Parathyroid adenoma (tissue), 2 donors: Measurements from ENCODE around the gene SLC35E1.

Source experiments
- H2AFZ ChIP-seq: fragments of 300-600 bp; sonication (generic); one replicate; pipeline ENCODE4 v1.7.0; 2017; ENCODE audit warnings: antibody characterized with exemption, mild to moderate bottlenecking
- H3K27ac ChIP-seq: fragments of 300-600 bp; sonication (generic); one replicate; pipeline ENCODE4 v1.7.0; 2017
- H3K27me3 ChIP-seq: fragments of 300-600 bp; sonication (generic); one replicate; pipeline ENCODE4 v1.7.0; 2017; ENCODE audit warnings: low read length; ENCODE audit not compliant: control insufficient read depth, insufficient read depth
- H3K36me3 ChIP-seq: fragments of 300-600 bp; sonication (generic); one replicate; pipeline ENCODE4 v1.7.0; 2017; ENCODE audit warnings: low read length; ENCODE audit not compliant: control insufficient read depth, insufficient read depth
- H3K4me1 ChIP-seq: fragments of 300-600 bp; sonication (generic); one replicate; pipeline ENCODE4 v1.7.0; 2017; ENCODE audit warnings: control low read depth
- H3K4me2 ChIP-seq: fragments of 300-600 bp; sonication (generic); one replicate; pipeline ENCODE4 v1.7.0; 2017; ENCODE audit warnings: low read length
- H3K4me3 ChIP-seq: fragments of 300-600 bp; sonication (generic); one replicate; pipeline ENCODE4 v1.7.0; 2017; ENCODE audit warnings: low read depth, low read length
- H3K79me2 ChIP-seq: fragments of 300-600 bp; sonication (generic); one replicate; pipeline ENCODE4 v1.7.0; 2017; ENCODE audit warnings: control low read depth
- H3K9ac ChIP-seq: fragments of 300-600 bp; sonication (generic); one replicate; pipeline ENCODE4 v1.7.0; 2017; ENCODE audit warnings: mild to moderate bottlenecking
- H3K9me3 ChIP-seq: fragments of 300-600 bp; sonication (generic); one replicate; pipeline ENCODE4 v1.7.0; 2017; ENCODE audit warnings: low read length; ENCODE audit not compliant: control insufficient read depth
- TF ChIP-seq, protein P1 (sequence below): fragments of 300-600 bp; sonication (generic); IDR thresholded peaks from one replicate; pipeline ENCODE4 v1.7.0; 2017; ENCODE audit warnings: antibody characterized with exemption, mild to moderate bottlenecking
- donor health status: primary hyperparathyroidism.

SLC35E1 gene

GRCh38 chr19:16586991-16587832, 15.0 kb upstream of the SLC35E1 start:
- H3K9me3 ChIP-seq = no peaks in the 10 kb centered on the region
- no peak overlapping the region for H3K4me3 ChIP-seq
- H3K36me3 ChIP-seq = no peaks in the 10 kb centered on the region
- no peak overlapping the region for H3K9ac ChIP-seq
- peaks cover 63% of the 10 kb centered on the region for H3K79me2 ChIP-seq
- H2AFZ ChIP-seq = no peak overlapping the region
- no peak overlapping the region for H3K27ac ChIP-seq
- peaks cover 34% of the 10 kb centered on the region for H3K4me1 ChIP-seq
- H3K27me3 ChIP-seq = no peaks in the 10 kb centered on the region
- TF ChIP-seq, protein P1, sequence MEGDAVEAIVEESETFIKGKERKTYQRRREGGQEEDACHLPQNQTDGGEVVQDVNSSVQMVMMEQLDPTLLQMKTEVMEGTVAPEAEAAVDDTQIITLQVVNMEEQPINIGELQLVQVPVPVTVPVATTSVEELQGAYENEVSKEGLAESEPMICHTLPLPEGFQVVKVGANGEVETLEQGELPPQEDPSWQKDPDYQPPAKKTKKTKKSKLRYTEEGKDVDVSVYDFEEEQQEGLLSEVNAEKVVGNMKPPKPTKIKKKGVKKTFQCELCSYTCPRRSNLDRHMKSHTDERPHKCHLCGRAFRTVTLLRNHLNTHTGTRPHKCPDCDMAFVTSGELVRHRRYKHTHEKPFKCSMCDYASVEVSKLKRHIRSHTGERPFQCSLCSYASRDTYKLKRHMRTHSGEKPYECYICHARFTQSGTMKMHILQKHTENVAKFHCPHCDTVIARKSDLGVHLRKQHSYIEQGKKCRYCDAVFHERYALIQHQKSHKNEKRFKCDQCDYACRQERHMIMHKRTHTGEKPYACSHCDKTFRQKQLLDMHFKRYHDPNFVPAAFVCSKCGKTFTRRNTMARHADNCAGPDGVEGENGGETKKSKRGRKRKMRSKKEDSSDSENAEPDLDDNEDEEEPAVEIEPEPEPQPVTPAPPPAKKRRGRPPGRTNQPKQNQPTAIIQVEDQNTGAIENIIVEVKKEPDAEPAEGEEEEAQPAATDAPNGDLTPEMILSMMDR = no peak
- H3K4me2 ChIP-seq = no peak overlapping the region

- Histone ChIP-seq H3K9me3 (no peaks in the 10 kb centered on the region), H2AFZ (no peak overlapping the region), H3K4me1 (peaks cover 42% of the 10 kb centered on the region), H3K27ac (no peak overlapping the region), H3K79me2 (peaks cover 58% of the 10 kb centered on the region), H3K4me3 (no peak overlapping the region), H3K27me3 (no peaks in the 10 kb centered on the region), H3K9ac (no peak overlapping the region), H3K4me2 (no peak overlapping the region), H3K36me3 (no peaks in the 10 kb centered on the region)
- TF ChIP-seq, protein P1 = no peak
These were observed 14.3 kb upstream of the SLC35E1 start for GRCh38 chr19:16586477-16586871.

GRCh38 chr19:16585808-16586476, 13.7 kb upstream of the SLC35E1 start:
- no peaks in the 10 kb centered on the region for H3K36me3 ChIP-seq
- TF ChIP-seq, protein P1 = no peak
- H2AFZ ChIP-seq = no peak overlapping the region
- no peak overlapping the region for H3K4me3 ChIP-seq
- H3K27me3 ChIP-seq = no peaks in the 10 kb centered on the region
- H3K79me2 ChIP-seq = peaks cover 52% of the 10 kb centered on the region
- H3K4me1 ChIP-seq = peaks cover 47% of the 10 kb centered on the region
- no peak overlapping the region for H3K27ac ChIP-seq
- no peak overlapping the region for H3K9ac ChIP-seq
- H3K4me2 ChIP-seq = no peak overlapping the region
- no peaks in the 10 kb centered on the region for H3K9me3 ChIP-seq

DNA sequence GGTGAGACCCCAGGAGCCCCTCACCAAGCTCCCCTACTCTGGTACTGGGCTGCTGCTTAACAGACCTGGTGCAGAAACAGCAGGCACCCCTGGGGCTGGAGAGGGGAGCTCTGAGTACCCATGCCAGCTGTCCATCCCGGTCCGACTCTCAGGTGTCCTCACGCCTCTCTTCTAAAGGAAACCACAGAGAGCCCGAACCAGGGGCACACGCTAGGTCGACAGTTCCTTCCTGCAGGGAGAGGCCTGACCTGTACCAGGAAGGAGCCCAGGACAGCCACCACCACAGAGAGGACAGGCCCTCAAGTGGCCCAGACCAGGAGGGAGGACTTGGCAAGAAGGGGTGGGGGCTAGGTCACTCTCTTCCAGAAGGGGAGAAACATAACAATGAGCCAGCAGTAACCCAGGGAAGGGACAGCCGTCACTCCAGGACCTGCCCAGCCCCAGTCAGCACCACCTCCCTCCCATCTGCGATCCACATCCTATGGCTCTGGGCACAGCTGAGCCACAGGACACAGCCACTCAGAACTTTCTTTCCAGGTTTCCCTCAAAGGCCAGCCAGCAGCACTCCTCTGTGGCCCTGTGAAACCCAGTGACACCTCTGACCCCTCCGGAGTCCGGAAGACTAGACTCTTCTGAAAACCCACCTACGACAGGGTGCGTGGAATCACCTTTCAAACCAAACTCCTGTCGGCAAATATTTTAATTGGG, 13.0 kb upstream of the SLC35E1 start:
- Histone ChIP-seq H3K4me3 (no peak overlapping the region), H3K4me1 (peaks cover 54% of the 10 kb centered on the region), H3K79me2 (peaks cover 49% of the 10 kb centered on the region), H3K27me3 (no peaks in the 10 kb centered on the region), H2AFZ (no peak overlapping the region), H3K27ac (peak overlapping the region; percentile 33), H3K36me3 (no peaks in the 10 kb centered on the region), H3K9ac (no peak overlapping the region), H3K4me2 (no peak overlapping the region), H3K9me3 (no peaks in the 10 kb centered on the region)
- TF ChIP-seq, protein P1 = no peak
